ENCODE results near the gene TIAL1. TPM values are rescaled to one million over a fixed set of nuclear protein-coding genes. Genes with fewer than 3 reads are reported as not detected.

TIAL1 gene
- total and polyA plus RNA-seq, 10 of the 15 experiments (the other 5 are each of a cell fraction or from before 2014, with no cell fraction given) = 26.0 to 159 (median 62.8) TPM

DNA sequence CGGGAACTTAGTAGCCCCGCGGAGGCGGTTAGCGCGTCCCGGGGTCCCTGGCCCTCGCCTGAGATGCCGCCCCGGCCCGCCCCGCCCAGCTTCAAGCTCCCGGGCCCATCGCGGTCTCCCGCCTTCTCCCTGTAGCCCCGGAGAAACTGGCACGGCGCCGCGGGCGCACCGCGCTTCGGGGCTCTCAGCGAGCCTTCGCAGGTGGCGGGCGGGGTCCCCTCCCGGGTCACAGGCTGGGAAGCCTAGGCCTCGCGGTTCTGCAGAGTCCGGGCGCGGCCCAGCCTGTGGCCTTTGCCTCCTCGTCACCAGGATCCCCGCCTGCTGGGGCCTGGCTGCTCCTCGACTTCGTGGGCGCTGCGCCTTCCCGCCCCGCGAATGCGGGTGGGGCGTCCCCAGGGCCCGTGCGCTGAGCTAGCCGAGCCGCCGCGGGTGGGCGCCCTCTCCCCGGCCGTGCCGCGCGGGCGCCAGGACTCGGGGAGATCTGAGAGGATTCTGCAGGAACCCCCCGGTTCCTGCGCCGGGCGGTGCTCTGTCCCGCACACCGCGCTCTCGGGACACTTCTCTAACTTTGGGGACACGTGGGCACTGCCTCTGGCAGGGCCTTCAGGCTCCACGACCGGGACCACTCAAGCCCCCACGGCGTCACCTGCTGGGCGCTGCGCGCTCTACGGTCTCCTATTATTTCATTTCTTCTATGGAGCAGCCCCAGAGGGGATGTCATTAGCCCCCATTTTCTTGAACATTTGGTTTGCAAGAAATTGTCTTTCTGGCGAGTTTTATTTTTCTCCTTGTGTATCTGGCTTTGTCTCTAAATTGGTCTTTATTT is 53.6 kb downstream of the TIAL1 start (continued):
- 0 out of 2 replicates have a peak, but pooled peaks have one; percentile 57 for TF ChIP-seq ZNF592 (IDR thresholded peaks at IDR 0.05)
- 0 out of 2 replicates have a peak, but pooled peaks have one; percentile 16 for TF ChIP-seq NR2C1 (IDR thresholded peaks at IDR 0.05)
- peak; percentile 78 for TF ChIP-seq MXI1 (IDR thresholded peaks at IDR 0.05; ENCODE audit: low read depth, low read length)
- no peak for TF ChIP-seq SP1 (IDR thresholded peaks at IDR 0.05; ENCODE audit: low read depth, low read length)
- no peak for TF ChIP-seq CEBPB (IDR thresholded peaks at IDR 0.05; ENCODE audit: borderline replicate concordance in 1 of 2, low read depth in 2 of 2, low read length in 2 of 2)
- TF ChIP-seq IRF4 (IDR thresholded peaks at IDR 0.05; ENCODE audit: low read depth, low read length) = no peak
- TF ChIP-seq, protein P1, sequence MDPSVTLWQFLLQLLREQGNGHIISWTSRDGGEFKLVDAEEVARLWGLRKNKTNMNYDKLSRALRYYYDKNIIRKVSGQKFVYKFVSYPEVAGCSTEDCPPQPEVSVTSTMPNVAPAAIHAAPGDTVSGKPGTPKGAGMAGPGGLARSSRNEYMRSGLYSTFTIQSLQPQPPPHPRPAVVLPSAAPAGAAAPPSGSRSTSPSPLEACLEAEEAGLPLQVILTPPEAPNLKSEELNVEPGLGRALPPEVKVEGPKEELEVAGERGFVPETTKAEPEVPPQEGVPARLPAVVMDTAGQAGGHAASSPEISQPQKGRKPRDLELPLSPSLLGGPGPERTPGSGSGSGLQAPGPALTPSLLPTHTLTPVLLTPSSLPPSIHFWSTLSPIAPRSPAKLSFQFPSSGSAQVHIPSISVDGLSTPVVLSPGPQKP (IDR thresholded peaks at IDR 0.05; ENCODE audit: low read depth, low read length) = no peak
- TF ChIP-seq ZBTB40 (IDR thresholded peaks at IDR 0.05; ENCODE audit: borderline replicate concordance) = no peak
- peak; percentile 52; the same call in 1 of the 2 replicates for TF ChIP-seq SMC3 (IDR thresholded peaks at IDR 0.05; ENCODE audit: borderline replicate concordance, low read length)
- peak; percentile 5 for TF ChIP-seq BCL3 (IDR thresholded peaks at IDR 0.05; ENCODE audit: borderline replicate concordance, insufficient read depth, low read depth, low read length, poor library complexity, severe bottlenecking)
- peak; percentile 93; the same call in 1 of the 2 replicates for TF ChIP-seq GATAD2B (conservative IDR thresholded peaks at IDR 0.05; ENCODE audit: low read depth)
- peak; percentile 61 for TF ChIP-seq IKZF1 (conservative IDR thresholded peaks at IDR 0.05)
- TF ChIP-seq RFX5 (IDR thresholded peaks at IDR 0.05; ENCODE audit: low read depth, low read length) = no peak
- TF ChIP-seq BACH1 (IDR thresholded peaks at IDR 0.05; ENCODE audit: borderline replicate concordance) = peak; percentile 97
- TF ChIP-seq, protein P2, sequence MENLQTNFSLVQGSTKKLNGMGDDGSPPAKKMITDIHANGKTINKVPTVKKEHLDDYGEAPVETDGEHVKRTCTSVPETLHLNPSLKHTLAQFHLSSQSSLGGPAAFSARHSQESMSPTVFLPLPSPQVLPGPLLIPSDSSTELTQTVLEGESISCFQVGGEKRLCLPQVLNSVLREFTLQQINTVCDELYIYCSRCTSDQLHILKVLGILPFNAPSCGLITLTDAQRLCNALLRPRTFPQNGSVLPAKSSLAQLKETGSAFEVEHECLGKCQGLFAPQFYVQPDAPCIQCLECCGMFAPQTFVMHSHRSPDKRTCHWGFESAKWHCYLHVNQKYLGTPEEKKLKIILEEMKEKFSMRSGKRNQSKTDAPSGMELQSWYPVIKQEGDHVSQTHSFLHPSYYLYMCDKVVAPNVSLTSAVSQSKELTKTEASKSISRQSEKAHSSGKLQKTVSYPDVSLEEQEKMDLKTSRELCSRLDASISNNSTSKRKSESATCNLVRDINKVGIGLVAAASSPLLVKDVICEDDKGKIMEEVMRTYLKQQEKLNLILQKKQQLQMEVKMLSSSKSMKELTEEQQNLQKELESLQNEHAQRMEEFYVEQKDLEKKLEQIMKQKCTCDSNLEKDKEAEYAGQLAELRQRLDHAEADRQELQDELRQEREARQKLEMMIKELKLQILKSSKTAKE (IDR thresholded peaks at IDR 0.05; ENCODE audit: low read depth, poor library complexity, severe bottlenecking) = no peak
